ENCODE results near the gene NAP1L1.
"Not testable (repeated sequence)": the region's sequence is repeated elsewhere in the genome, so short reads cannot be mapped to it uniquely, and the experiment has no call there.

NAP1L1 gene

DNA sequence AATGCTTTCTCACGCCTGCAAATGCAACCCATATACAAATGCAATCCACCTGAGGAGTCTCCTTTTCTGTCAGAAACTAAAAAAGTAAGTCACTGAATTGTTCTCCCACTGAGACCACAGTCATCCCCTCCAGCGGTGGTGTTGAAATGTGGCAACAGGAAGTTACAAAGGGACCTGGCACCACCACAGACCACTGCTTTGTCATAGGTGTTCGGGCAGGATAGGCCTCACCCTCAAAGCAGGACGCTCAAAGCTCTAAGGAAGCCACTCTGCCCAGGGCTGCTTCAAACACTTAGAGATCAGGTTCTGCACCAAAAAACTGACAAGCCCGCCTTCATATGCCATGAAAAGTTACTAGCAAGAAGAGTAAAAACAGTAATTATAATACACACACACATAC lies 64.2 kb downstream of the NAP1L1 start:
- peak; percentile 86 to 87 for DNase-seq

DNA sequence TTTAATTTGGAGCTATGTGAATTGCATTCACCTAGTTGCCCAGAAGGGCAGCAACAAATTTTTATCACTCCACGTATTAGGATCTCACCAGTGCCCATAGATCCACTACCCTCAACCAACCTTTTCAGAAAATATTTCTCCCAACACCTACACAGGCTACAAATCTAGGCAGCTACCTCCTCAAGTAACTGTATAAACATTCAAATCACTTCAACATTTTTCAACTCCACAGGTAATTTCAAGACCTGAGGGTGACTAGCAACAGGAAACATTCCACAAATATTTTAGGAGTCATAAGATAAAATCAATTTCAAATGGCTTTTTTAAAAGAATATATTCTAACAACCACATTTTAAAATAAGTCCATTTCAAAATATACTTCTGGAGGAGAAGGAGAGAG lies 65.8 kb downstream of the NAP1L1 start:
- DNase-seq, result no peak

DNA sequence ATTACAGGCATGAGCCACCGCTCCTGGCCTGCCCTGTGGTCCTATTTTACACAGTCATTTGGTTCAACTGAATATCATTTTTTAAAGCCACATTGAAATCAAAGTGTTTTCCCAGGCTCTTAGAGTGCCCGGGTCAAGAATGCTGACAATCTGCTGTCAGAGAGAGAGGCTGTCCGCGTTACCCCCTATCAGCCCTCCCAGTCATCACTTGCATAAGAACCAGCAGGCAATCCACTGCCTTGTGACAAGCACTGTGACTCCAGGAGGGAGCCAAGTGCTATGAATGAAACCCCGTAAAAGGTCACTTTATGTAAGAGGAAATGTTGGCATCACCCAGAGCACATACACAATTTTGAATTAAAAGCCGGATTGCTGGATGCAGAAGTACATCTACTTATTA lies 66.4 kb downstream of the NAP1L1 start:
- DNase-seq, result no peak

DNA sequence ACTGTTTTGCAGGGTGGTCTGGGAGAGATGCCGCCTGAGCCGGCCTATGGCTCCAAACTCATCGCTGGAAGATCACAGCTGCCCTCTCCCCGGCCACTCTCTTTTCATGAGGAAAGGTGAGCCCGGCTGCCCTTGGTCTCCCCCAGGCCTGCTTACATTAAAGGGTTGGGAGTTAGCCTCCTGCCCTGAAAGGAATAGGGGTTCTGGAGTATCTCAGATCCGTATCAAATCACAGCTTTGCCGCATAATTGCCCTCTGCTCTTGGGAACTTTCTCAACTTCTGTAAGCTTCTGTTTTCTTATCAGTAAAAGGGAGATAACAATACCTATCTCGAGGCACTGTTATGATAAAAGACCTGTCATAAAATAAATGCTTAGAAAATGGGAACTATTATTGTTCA lies 70.5 kb downstream of the NAP1L1 start:
- no peak for DNase-seq

DNA sequence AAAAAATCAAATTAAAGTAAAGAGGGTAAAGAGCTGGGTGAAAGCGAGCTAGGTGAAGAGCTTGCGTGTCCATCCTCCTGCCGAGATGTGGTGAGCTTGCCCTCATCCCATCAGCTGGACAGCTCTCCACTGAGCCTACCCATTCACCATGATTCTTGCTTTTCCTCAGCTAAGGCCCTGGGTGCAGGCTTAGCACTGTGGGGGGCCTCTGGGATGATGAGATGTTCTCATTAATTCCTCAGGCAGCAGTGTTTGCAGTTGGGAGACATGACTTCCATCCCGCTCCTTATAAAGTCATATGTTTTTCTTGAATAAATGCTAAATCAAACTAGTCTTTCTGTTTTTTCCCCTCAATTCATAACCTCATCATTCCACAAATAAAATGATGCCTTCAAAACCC lies 70.9 kb downstream of the NAP1L1 start:
- no peak for DNase-seq

DNA sequence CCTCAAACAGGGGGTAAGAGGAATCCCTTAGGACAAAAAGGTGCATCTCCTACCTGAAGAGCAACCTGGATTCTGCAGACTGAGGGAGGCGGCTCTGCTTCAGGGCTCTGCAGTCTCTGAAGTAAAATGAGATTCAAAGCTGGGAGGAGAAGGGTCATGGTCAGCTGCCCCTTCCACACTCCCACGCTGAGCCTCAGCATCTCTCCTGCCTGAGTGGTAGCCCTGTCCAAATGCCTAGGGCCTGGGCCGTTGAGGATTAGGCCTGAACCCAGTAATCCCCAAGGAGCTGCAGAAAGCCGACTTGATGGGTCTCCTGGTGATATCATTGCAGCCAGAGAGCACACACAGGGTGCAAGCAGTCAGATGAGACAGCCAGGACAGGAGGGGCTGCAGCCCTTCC lies 71.8 kb downstream of the NAP1L1 start:
- no peak for DNase-seq

DNA sequence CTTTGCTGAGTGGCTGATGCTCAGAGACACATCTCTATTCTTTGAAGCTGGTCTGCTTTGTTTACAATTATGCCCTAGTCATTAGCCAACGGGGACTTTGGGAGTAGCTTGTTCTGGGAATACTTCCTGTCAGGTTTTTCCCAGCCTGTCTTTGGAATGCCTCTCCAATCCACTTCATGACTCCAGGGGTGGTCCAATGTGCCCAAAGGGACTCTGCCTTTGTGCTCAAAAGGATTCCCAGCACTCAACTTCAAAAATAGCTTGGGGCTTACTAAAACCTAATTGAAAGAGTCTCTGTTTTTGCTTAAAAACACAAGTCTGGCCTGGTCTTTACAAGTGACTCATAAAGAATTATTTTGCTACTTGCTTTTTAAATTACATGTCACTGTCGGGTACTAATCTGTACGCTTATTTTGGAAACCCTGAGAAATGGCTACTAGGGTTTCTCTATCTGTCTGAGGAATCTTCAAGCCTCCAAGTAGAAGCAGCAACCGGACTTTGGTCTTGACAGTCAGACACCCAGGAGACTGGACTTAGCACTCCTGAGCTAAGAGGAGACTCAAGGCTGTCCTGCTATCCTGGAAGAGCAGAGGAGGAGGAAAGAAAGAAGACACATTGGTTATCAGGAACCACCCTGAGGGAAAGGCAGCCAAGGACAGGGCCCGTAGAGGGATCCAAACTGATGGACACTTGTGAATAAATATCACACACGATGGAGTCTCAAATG lies 73.6 kb downstream of the NAP1L1 start:
- DNase-seq, result no peak

DNA sequence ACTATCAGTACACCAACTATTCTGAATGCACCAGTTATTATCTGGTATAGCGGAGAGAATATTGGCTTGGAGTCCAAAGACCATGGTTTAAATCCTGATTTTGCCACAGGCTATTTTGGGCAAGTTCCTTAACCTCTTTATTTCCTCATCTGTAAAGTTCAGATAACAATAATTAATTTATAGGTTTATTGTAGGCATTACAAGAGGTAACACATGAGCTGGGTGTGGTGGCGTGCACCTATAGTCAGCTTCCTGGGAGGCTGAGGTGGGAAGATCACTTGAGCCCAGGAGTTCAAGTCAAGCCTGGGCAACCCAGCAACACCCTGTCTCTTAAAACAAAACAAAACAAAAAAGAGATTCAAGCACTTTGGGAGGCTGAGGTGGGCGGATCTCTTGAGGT lies 76.1 kb downstream of the NAP1L1 start:
- DNase-seq, result no peak

DNA sequence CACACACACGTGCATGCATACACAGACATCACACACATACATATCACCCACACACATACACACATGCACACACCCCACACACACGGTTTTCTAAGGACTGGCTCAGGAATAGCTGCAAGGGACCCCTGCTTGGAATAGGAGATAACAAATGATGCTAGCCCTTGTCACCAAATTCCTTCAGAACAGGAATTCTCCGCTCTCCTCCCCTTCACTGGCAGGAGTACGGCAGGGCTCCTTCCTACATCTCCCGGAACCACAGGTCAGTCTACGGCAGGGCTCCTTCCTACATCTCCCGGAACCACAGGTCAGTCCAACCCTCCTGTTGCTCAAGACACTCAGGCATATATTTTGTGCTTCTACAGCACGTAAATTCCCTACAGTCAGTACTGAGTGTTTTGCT lies 76.8 kb downstream of the NAP1L1 start:
- no peak for DNase-seq

DNA sequence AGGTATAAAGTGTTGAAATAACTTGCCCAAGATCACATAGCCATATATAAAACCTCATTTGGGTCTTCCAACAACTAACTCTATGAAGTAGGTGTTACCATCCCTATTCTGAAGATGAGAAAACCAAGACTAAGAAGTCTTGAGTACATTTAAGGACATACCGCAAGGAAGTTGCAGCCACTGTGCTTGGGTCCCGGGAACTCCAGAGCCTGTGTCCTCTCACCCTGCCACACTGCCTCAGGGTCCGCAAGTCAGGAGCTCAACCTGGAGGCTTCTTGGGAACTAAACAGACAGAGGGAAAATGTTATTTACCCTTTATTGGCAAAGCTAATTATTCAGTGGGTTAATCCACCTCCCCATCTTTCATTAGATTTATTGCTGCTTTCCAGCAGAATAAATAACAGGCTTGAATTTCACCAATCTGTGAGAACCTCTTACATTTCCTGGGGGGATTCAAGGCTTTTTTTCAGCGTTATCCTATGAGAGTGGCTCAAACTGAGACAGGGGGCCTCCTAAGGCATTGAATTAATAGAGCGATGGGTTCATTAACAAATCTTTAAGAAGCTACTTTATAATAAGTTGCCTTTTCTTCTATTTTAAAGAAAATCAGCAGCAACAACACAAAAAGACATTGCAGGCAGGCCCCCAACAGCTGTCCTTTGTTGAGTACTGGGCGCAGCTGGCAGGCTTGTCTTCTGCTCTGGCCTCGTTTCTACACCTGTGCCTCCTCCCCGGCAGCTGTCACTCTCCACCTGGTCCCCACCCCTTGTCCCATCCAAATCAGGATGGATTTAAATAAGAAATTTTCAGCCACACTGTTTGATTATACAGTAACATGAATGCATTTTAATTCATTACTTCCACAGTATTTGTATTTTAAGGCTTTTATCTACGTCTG lies 78.2 kb downstream of the NAP1L1 start:
- no peak for DNase-seq

DNA sequence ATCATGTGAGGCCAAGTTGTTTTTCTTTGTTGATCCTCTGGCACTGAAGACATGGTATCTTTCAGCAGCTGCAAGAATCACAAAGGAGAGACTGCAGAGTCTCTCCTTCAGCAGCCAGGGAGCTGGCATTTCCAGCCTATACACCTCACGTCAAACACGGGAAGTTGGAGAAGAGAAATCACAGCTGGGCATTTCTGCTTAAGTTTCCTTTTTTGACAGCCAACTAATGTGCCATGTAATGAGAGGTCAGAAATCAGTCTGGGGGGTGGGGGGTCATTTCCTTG lies 81.2 kb downstream of the NAP1L1 start:
- no peak for DNase-seq

DNA sequence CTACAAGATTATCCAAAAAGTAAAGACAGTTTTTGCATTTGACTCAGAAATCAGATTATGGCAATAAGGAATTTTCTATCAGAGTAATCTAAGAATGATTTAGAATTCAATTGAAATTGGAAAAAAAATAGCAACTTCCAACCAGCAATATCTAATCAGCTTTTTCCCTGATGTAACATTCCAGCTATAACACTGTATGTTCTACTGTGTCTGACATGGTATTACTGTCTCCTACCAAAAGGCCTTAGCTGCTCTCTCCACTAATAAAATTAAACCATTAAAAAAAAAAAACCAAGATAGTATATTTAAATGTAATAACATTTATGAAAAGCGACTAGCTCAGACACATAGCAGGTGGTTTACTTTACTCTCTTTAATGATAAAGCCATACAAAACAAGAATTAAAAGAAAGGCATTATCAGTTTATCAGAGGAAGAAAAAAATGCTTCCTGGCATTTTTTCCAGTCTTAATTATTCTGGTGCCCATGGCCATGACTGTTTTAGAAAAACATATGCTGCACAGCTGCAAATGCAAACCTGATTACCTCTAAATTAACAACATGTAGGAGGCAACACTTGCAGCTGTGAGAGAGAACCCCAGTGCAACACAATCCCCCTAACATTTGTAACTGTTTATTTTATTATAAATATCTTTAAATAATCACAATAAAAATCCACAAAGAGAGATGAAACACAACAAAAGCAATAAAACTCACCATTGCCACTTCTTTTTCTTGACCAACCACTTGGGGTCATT lies 81.7 kb downstream of the NAP1L1 start:
- DNase-seq, result no peak

DNA sequence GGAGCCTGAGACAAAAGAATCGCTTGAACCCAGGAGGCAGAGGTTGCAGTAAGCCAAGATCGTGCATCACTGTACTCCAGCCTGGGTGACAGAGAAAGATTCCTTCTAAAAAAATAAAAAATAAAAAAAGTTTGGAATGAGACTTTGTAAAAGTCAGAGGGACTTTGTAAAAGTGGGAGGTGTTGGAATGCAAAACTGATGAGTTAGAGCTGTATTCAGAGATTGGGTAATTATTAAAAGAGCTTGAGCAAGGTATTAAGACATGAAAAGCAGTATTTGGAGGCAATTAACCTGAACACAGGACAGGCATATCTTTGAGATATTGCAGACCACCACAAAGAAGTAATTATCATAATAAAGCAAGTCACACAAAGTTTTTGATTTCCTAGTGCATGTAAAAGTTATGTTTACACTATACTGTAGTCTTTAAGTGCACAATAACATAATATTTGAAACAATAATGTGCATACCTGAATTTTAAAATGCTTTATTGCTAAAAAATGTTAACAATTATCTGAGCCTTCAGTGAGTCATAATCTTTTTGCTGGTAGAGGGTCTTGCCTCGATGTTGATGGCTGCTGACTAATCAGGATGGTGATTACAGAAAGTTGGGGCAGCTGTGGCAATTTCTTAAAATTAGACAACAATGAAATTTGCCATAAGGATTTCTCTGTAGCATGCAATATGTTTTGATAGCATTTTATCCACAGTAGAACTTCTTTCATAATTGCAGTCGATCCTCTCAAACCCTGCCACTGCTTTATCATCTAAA lies 86.0 kb downstream of the NAP1L1 start:
- DNase-seq, result no peak

DNA sequence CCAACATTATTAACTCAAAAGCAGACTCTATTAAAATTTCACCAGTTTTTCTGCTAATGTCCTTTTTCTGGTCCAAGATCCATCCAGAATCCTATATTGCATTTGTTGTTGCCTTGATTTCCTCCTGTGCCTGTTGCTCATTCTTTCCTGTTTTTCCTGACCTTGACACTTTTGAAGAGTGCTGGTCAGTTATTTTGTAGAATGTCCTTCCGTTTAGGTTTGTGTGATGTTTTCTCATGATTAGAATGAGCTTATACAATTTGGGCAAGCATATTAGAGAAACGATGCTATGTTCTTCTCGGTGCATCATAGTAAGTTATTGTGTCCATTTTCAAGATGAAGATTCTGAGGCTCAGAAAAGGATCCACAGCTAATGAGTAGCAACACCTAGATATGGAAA lies 86.8 kb downstream of the NAP1L1 start:
- DNase-seq, result no peak

DNA sequence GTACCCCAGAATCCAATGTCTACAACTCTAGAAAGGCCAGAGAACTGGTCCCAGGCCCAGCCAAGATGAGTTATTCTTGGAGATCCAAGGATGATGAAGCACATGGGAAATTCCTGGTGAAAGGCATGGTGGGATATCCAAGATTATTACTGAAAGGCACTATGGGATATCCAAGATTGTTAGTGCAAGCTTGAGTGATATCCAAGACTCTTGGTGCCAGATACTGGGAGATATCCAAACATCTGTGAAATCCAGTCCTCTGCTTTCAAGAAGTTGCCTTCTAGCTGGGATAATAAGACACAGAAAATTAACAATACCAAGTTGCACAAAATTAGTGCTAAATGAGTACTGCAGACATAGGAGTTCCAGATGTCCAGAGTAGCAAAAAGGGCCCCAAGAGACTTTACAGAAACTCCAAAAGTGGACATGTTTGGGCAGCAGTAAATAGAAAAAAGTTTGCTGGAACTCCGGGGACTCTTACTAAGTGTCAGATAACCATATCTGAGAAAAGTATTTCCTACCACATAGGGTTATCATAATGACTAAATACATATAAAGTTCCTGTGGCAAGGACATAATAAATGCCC lies 87.5 kb downstream of the NAP1L1 start:
- DNase-seq, result no peak

DNA sequence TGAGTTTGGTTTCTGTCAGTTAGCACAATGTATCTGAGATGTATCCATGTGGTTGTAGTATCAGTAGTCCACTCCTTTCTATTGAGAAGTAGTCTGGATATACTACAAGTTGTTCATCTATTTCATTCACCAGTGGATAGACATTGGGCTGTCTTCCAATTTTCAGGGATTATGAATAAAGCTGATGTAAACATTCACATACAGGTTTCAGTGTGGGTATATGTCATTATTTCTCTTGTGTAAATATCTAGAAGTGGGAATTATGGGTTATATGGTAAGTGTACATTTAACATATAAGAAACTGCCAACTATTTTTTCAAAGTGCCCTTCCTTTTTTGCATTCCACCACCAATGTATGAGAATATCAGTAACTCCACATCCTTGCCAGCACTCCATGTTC lies 88.8 kb downstream of the NAP1L1 start:
- no peak for DNase-seq

DNA sequence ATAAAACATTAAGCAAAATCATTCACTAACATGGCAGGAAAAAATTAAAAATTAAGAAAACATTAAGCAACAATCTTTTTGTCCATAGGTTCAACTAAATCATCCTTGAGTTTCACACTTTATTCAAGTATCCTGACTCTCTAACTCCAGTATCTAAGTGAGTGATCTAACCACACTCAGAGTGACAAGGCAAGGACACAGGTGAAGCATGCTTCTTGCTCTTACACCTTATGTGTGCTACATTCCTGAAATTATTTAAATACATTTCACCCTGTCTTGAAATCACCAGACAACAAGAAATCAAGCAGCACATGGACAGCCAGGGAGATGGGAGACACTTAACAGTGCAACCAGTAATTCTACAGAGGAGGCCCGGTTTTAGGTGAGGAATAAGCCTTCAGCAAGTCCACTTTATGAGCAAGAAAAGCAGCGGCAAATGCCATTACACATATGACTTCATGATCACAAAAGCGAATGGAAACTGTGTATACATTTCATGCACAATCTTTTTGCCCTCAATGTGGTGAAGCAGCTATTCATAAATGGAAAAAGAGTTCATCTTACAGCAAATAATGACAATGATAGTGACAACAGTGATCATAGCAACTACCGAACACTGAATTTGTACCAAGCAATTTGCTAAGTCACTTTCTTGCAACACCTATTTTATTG lies 90.3 kb downstream of the NAP1L1 start:
- peak; percentile 46 to 63 for DNase-seq

DNA sequence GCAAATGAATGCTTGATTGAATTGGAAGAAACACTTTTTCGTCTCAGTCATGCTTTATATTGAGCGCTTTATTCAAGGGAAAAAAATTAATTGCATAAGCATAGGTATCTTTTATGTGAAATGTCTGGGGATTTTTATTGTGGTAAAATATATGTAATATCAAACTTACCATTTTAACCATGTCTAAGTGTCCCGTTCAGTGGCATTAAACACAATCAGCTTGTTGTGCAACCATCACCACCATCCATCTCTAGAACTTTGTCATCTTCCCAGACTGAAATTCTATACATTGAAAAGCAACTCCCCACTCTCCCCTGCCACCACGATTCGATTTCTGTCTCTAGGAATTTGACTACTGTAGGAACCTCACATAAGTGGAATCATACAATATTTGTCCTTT lies 92.7 kb downstream of the NAP1L1 start:
- DNase-seq, result no peak

DNA sequence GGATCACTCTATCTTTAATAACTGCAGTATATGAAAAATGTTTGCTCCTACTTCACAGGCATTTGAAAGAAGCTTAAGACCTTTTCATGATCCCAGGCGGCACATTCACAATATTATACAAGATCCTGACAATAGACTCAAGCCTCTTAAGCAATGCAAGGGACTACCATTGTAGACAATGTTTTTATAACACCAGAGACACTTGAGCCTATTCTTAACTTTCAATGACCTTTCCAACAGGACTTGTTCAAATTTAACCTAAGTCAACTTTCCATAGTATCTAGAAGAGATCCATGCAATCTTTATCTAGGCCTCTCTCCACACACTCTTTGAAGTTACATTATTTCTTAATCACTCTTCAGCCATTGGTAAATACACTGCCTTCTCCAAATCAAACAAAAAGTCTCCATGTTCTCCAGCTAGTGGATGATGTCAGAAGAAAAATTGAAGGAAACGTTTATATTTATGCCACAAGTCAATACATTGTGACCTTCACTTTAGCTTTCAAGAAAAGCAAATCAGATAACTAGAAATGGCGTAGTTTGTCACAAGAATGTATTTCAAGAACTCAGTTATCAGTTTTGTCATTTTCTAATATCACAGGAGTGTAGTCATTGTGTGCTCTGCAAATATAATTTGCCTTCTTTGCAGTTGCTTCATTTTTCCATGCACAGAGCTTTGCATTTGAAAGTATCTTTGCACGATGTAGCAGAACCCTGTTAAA lies 94.1 kb downstream of the NAP1L1 start:
- DNase-seq, result no peak

DNA sequence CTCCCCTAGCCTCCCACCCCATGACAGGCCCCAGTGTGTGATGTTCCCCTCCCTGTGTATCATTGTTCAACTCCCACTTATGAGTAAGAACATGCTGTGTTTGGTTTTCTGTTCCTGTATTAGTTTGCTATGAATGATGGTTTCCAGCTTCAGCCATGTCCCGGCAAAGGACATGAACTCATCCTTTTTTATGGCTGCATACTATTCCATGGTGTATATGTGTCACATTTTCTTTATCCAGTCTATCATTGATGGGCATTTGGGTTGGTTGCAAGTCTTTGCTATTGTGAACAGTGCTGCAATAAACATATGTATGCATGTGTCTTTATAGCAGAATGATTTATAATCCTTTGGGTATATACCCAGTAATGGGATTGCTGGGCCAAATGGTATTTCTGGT lies 96.8 kb downstream of the NAP1L1 start:
- DNase-seq, result not testable (repeated sequence)
